H1 (cell line): ENCODE measurements around the gene GDPD3. TPM values are rescaled to one million over a fixed set of nuclear protein-coding genes. Genes with fewer than 3 reads are reported as not detected.

Experiments used
- CTCF ChIA-PET: fragments of 300-600 bp; sonication (Branson Sonifier 250); formaldehyde crosslinking; loops from one replicate; lab custom pipeline; 2021; ENCODE audit not compliant: partially characterized antibody; lab: Charles Lee
- POLR2A ChIA-PET: fragments of 300-600 bp; sonication (Branson Sonifier 250); formaldehyde crosslinking; loops from one replicate; lab custom pipeline; 2021; ENCODE audit warnings: inconsistent platforms; ENCODE audit not compliant: partially characterized antibody; lab: Charles Lee
- DNase-seq, 2 experiments: peaks; one replicate each; pipeline versions ENCODE4 v3.0.0 to v3.0.0-alpha.2; 2010 to 2022; ENCODE audit warnings: low spot score in 2 of 2, low read depth in 1 of 2, mixed read lengths in 1 of 2
- FAIRE-seq: peaks from 2 replicates; lab custom pipeline; 2011; peaks lifted over from hg19 to GRCh38; lab: Jason Lieb, UNC
- H2AFZ ChIP-seq: 2 replicates; pipeline ENCODE4 v1.8.1; 2012; ENCODE audit warnings: low read length, inconsistent platforms
- H2AK5ac ChIP-seq: 2 replicates; pipeline ENCODE4 v1.6.1; 2013; ENCODE audit warnings: low read depth, low read length
- H2BK120ac ChIP-seq: replicated peaks from 2 replicates; pipeline ENCODE3; 2013; ENCODE audit warnings: low read depth, low read length, inconsistent platforms
- H2BK12ac ChIP-seq: 2 replicates; pipeline ENCODE4 v1.6.1; 2013; ENCODE audit warnings: low read depth, low read length
- H2BK15ac ChIP-seq: 2 replicates; pipeline ENCODE4 v1.6.1; 2013; ENCODE audit warnings: low read length
- H2BK20ac ChIP-seq: 2 replicates; pipeline ENCODE4 v1.6.1; 2013; ENCODE audit warnings: low read length
- H2BK5ac ChIP-seq: 2 replicates; pipeline ENCODE4 v1.6.1; 2013; ENCODE audit warnings: low read depth, low read length
- H3K14ac ChIP-seq: 2 replicates; pipeline ENCODE4 v1.6.1; 2013; ENCODE audit warnings: inconsistent platforms; ENCODE audit not compliant: insufficient read length
- H3K18ac ChIP-seq: 2 replicates; pipeline ENCODE4 v1.6.1; 2013; ENCODE audit warnings: low read length; ENCODE audit errors: extremely low read depth
- H3K23ac ChIP-seq: 2 replicates; pipeline ENCODE4 v1.6.1; 2013; ENCODE audit warnings: inconsistent platforms; ENCODE audit not compliant: insufficient read length
- H3K23me2 ChIP-seq: 2 replicates; pipeline ENCODE4 v1.6.1; 2013; ENCODE audit warnings: low read depth, low read length
- H3K27ac ChIP-seq: 2 replicates; pipeline ENCODE4 v1.6.1; 2011; ENCODE audit warnings: low read depth, low read length, inconsistent platforms
- H3K27me3 ChIP-seq, 4 experiments: replicated peaks in 1 of 4; 1 replicate in 1 of 4; 2 replicates in 3 of 4; pipeline versions ENCODE4 v1.6.1 to v1.8.1; 2011 to 2013; ENCODE audit warnings: low read length in 3 of 4, mild to moderate bottlenecking in 3 of 4, inconsistent platforms in 2 of 4, mixed read lengths in 2 of 4, moderate library complexity in 1 of 4; ENCODE audit not compliant: control insufficient read depth in 3 of 4, insufficient read depth in 3 of 4; ENCODE audit errors: extremely low read depth in 1 of 4
- H3K36me3 ChIP-seq, 4 experiments: 2 replicates each; pipeline versions ENCODE4 v1.6.1 to v1.8.1; 2011 to 2013; ENCODE audit warnings: mild to moderate bottlenecking in 4 of 4, low read length in 3 of 4, moderate library complexity in 2 of 4, control low read depth in 1 of 4, inconsistent platforms in 1 of 4; ENCODE audit not compliant: insufficient read depth in 4 of 4, control insufficient read depth in 2 of 4
- H3K4ac ChIP-seq: replicated peaks from 2 replicates; pipeline ENCODE3; 2013; ENCODE audit warnings: low read length, low read depth, mixed read lengths, inconsistent platforms; ENCODE audit not compliant: insufficient read length
- H3K4me1 ChIP-seq, 4 experiments: replicated peaks in 1 of 4; 1 replicate in 1 of 4; 2 replicates in 3 of 4; pipeline versions ENCODE4 v1.6.1 to v1.8.1; 2011 to 2013; ENCODE audit warnings: low read length in 3 of 4, inconsistent platforms in 2 of 4, mixed read lengths in 1 of 4; ENCODE audit not compliant: insufficient read depth in 4 of 4, control insufficient read depth in 3 of 4
- H3K4me2 ChIP-seq, 2 experiments: 2 replicates each; pipeline versions ENCODE4 v1.6.1 to v1.8.1; 2011 to 2013; ENCODE audit warnings: low read depth in 2 of 2, low read length in 2 of 2, control low read depth in 1 of 2, inconsistent platforms in 1 of 2, mild to moderate bottlenecking in 1 of 2; ENCODE audit not compliant: insufficient read depth in 1 of 2
- H3K4me3 ChIP-seq, 4 experiments: fragments of 200-600, 300-600 bp in 1 of 4; sonication (generic), shearing (Covaris generic), sonication (Bioruptor Twin) in 1 of 4; 2 replicates each; pipeline versions ENCODE4 v1.5.1 to v1.8.1; 2011 to 2016; ENCODE audit warnings: low read length in 4 of 4, low read depth in 3 of 4, control low read depth in 2 of 4, inconsistent platforms in 2 of 4, mild to moderate bottlenecking in 2 of 4, mixed read lengths in 1 of 4, moderate library complexity in 1 of 4; ENCODE audit not compliant: insufficient read depth in 2 of 4; ENCODE audit errors: extremely low read depth in 1 of 4
- H3K56ac ChIP-seq: replicated peaks from 2 replicates; pipeline ENCODE3; 2013; ENCODE audit warnings: low read depth, mild to moderate bottlenecking, mixed read lengths, low read length, inconsistent platforms; ENCODE audit not compliant: insufficient read length
- H3K79me1 ChIP-seq: 2 replicates; pipeline ENCODE4 v1.6.1; 2013; ENCODE audit warnings: low read depth, low read length, control low read depth
- H3K79me2 ChIP-seq, 2 experiments: 2 replicates each; pipeline versions ENCODE4 v1.6.1 to v1.8.1; 2012 to 2013; ENCODE audit warnings: low read length in 2 of 2, mild to moderate bottlenecking in 2 of 2, inconsistent platforms in 1 of 2; ENCODE audit not compliant: insufficient read depth in 2 of 2, control insufficient read depth in 1 of 2
- H3K9ac ChIP-seq, 4 experiments: replicated peaks in 1 of 4; 1 replicate in 1 of 4; 2 replicates in 3 of 4; pipeline versions ENCODE4 v1.6.1 to v1.8.1; 2011 to 2013; ENCODE audit warnings: low read depth in 3 of 4, low read length in 3 of 4, control low read depth in 2 of 4, mild to moderate bottlenecking in 2 of 4, moderate library complexity in 2 of 4, inconsistent platforms in 1 of 4; ENCODE audit errors: extremely low read depth in 1 of 4
- H3K9me3 ChIP-seq, 2 experiments: 2 replicates each; pipeline versions ENCODE4 v1.6.1 to v1.8.1; 2012 to 2013; ENCODE audit warnings: mild to moderate bottlenecking in 2 of 2, moderate library complexity in 2 of 2, control low read depth in 1 of 2, inconsistent platforms in 1 of 2, low read depth in 1 of 2, low read length in 1 of 2, mixed read lengths in 1 of 2; ENCODE audit not compliant: insufficient read depth in 2 of 2
- H4K20me1 ChIP-seq, 2 experiments: replicated peaks in 1 of 2; 2 replicates each; pipeline versions ENCODE3 to v1.8.1; 2011 to 2013; ENCODE audit warnings: inconsistent platforms in 2 of 2, low read length in 2 of 2, mild to moderate bottlenecking in 1 of 2; ENCODE audit not compliant: insufficient read depth in 2 of 2, control insufficient read depth in 1 of 2
- H4K5ac ChIP-seq: 2 replicates; pipeline ENCODE4 v1.6.1; 2013; ENCODE audit warnings: low read length, low read depth, mixed read lengths, inconsistent platforms; ENCODE audit not compliant: insufficient read length
- H4K8ac ChIP-seq: 2 replicates; pipeline ENCODE4 v1.8.0; 2013; ENCODE audit warnings: mild to moderate bottlenecking, moderate library complexity, low read length, inconsistent platforms; ENCODE audit not compliant: insufficient read depth; ENCODE audit errors: extremely low read depth
- H4K91ac ChIP-seq: replicated peaks from 2 replicates; pipeline ENCODE3; 2013; ENCODE audit warnings: low read length, mixed read lengths, inconsistent platforms; ENCODE audit not compliant: insufficient read length
- ASH2L ChIP-seq: fragments of 200-600, 300-600 bp; sonication (generic); IDR thresholded peaks from one replicate; pipeline ENCODE4 v1.7.1; 2017; ENCODE audit warnings: low read length
- KDM4A ChIP-seq: IDR thresholded peaks from one replicate; pipeline ENCODE4 v1.7.1; 2012; ENCODE audit warnings: low read depth, mild to moderate bottlenecking, moderate library complexity, low read length, inconsistent platforms; ENCODE audit not compliant: severe bottlenecking
- KDM5A ChIP-seq: fragments of 200-600 bp; IDR thresholded peaks from 2 replicates; pipeline ENCODE4 v1.7.1; 2012; ENCODE audit warnings: mild to moderate bottlenecking, low read length, inconsistent platforms, mixed read lengths
- SIN3A ChIP-seq, 2 experiments: IDR thresholded peaks in 1 of 2; conservative IDR thresholded peaks in 1 of 2; 2 replicates each; pipeline ENCODE4 v1.6.1; 2011 to 2012; ENCODE audit warnings: low read length in 2 of 2, improper control_type of control experiment in 1 of 2, low read depth in 1 of 2, mild to moderate bottlenecking in 1 of 2
- WGBS, 2 experiments: shearing (Covaris generic) in 1 of 2; methylation state at CpG; one replicate each; pipeline versions ENCODE4 v1.1.6 to v1.1.7; 2013 to 2015; ENCODE audit warnings: low lambda C conversion rate in 2 of 2, mixed read lengths in 2 of 2, inconsistent platforms in 1 of 2, low coverage in 1 of 2, missing lambda C conversion rate in 1 of 2; ENCODE audit not compliant: insufficient replicate concordance in 2 of 2, insufficient coverage in 1 of 2, insufficient read length in 1 of 2; ENCODE audit errors: extremely low coverage in 1 of 2, missing lambda C conversion rate in 1 of 2; 5-methylcytosine and 5-hydroxymethylcytosine counted together
- polyA plus RNA-seq, 7 experiments: library from polyadenylated mRNA; depleted of rRNA in 3 of 7; stranded (reverse) in 5 of 7; unstranded in 2 of 7; fragments of >200 nt in 5 of 7; fragments of 200-250 nt in 2 of 7; gene quantifications; 1 replicate in 5 of 7; 2 replicates in 1 of 7; 4 replicates in 1 of 7; pipeline versions ENCODE4 v1.2.1 to v1.2.3, GENCODE V29; 2011 to 2013; ENCODE audit warnings: missing spikeins in 2 of 7, mixed read lengths in 2 of 7
- total RNA-seq: library from RNA; stranded (reverse); fragmentation: NEBNext Ultra II Directional; extraction: Animal tissue kit (Norgen Biotek cat#: 25700); gene quantifications from 2 replicates; pipeline ENCODE4 v1.2.1, GENCODE V29; 2021
- TF ChIP-seq, protein P1 (sequence below): IDR thresholded peaks from 2 replicates; pipeline ENCODE4 v1.6.1; 2011; ENCODE audit warnings: low read depth, mild to moderate bottlenecking, low read length; ENCODE audit not compliant: insufficient read depth

GDPD3 gene
- total and polyA plus RNA-seq, 2 of the 8 experiments (the other 6 are each of a cell fraction or from before 2014, with no cell fraction given): 0.20 TPM; not detected in 1

DNA sequence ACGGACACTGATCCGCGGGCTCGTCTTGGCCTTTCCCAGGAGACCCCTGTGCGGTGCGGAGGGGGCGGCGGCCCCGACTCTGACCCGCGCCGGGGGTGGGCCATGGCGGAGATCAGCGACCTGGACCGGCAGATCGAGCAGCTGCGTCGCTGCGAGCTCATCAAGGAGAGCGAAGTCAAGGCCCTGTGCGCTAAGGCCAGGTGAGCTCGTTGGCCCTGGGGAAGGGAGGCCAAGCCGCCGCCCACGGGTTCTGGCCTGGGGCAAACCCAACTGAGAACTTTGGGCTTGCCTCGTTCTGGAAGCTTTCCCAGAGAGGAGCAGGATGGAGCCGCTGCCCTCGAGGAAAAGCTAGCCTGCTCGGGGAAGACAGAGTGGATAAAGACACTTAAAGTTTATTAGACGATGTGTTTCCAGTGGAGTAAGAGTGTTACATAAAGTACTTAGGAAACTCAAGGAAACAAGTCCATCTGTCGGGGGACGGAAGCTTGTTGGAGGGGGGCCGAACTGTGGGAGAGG lies 37.0 kb downstream of the GDPD3 start:
- H4K91ac ChIP-seq: no peak overlapping the region
- no peak overlapping the region for H2BK120ac ChIP-seq
- no peaks in the 10 kb centered on the region for H3K27me3 ChIP-seq
- peak overlapping the region; percentile 79 to 85 (median 80) for H3K9ac ChIP-seq
- ChIA-PET POLR2A (interaction anchor here (0.7 to 21.2 kb wide), 3 partner anchors 8 to 36 kb away, joined by 5 to 353 read pairs (median 151); partner anchors contain the start of genes ALDOA, TBX6 and YPEL3), CTCF (interaction anchor here (1.0 to 2.1 kb wide), 6 partner anchors 9 to 36 kb away, joined by 4 to 21 read pairs (median 6); partner anchors contain the start of genes TBX6 and YPEL3)
- no peak for DNase-seq
- H3K14ac ChIP-seq: no peak overlapping the region
- peaks cover 12 to 40% (median 22%) of the 10 kb centered on the region in 4 experiments; a peak in 5 of 8 replicates for H3K36me3 ChIP-seq
- H3K23me2 ChIP-seq: peaks cover 7% of the 10 kb centered on the region; the same call in 1 of the 2 replicates
- no peak overlapping the region for H3K23ac ChIP-seq
- no peak overlapping the region for H2AK5ac ChIP-seq
- FAIRE-seq: no peak
- no peak overlapping the region for H3K18ac ChIP-seq
- H3K4me2 ChIP-seq: peak overlapping the region; percentile 82 to 89
- no peaks in the 10 kb centered on the region for H3K9me3 ChIP-seq
- peaks cover 11 to 35% of the 10 kb centered on the region in 2 experiments for H3K79me2 ChIP-seq
- peaks cover 0 to 7% (median 1%) of the 10 kb centered on the region in 4 experiments; a peak in 2 of 7 replicates for H3K4me1 ChIP-seq
- H4K5ac ChIP-seq: no peak overlapping the region
- H3K4ac ChIP-seq: peak overlapping the region; percentile 53
- 27% methylated on average over 11 of the region's 33 CpGs; no CpG with 5 or more reads in 1 of the 2 experiments for WGBS, 2 experiments
- no peak overlapping the region for H2BK20ac ChIP-seq
- peak overlapping the region; percentile 85 to 95 (median 90) for H3K4me3 ChIP-seq
- peak overlapping the region; percentile 24; the same call in 1 of the 2 replicates for H3K27ac ChIP-seq
- peak overlapping the region; percentile 66; the same call in 1 of the 2 replicates for H2BK5ac ChIP-seq
- peak overlapping the region; percentile 77 for H3K56ac ChIP-seq
- peaks cover 12 to 25% of the 10 kb centered on the region in 2 experiments for H4K20me1 ChIP-seq
- peak; percentile 16 to 73; a peak in 1 of 4 replicates for TF ChIP-seq SIN3A (conservative IDR thresholded peaks at IDR 0.05 in 1 of 2, IDR thresholded peaks at IDR 0.05 in 1 of 2; ENCODE audit: low read depth in 1 of 2, low read length in 2 of 2)
- peak; percentile 32 for TF ChIP-seq KDM4A
- TF ChIP-seq KDM5A: no peak
- peak; percentile 11 for TF ChIP-seq ASH2L
- TF ChIP-seq, protein P1, sequence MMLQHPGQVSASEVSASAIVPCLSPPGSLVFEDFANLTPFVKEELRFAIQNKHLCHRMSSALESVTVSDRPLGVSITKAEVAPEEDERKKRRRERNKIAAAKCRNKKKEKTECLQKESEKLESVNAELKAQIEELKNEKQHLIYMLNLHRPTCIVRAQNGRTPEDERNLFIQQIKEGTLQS: no peak
- H2BK15ac ChIP-seq: no peak overlapping the region
- H4K8ac ChIP-seq: peak overlapping the region; percentile 69; the same call in 1 of the 2 replicates
- no peak overlapping the region for H2BK12ac ChIP-seq
- no peak overlapping the region for H2AFZ ChIP-seq
- peaks cover 12% of the 10 kb centered on the region for H3K79me1 ChIP-seq
